GM23338 (cell line): ENCODE measurements around the gene TBCEL. TPM values are rescaled to one million over a fixed set of nuclear protein-coding genes. Genes with fewer than 3 reads are reported as not detected.

Experiments used
- ATAC-seq: fragments of 200-7000 bp; cut with Tn5 transposase; 3 replicates; pipeline ENCODE4 v1.9.1; 2020
- DNase-seq: peaks from one replicate; pipeline ENCODE4 v3.0.0-alpha.2; 2015; ENCODE audit warnings: low spot score
- H2AFZ ChIP-seq: fragments of 200-600 bp; sonication (generic); 2 replicates; pipeline ENCODE4 v1.8.0; 2016; ENCODE audit warnings: antibody characterized with exemption, mild to moderate bottlenecking, moderate library complexity
- H3F3A ChIP-seq: fragments of 200-600 bp; sonication (generic); replicated peaks from 2 replicates; pipeline ENCODE4 v1.8.0; 2017; ENCODE audit warnings: antibody characterized with exemption, mixed run types, low read depth
- H3K27ac ChIP-seq: fragments of 200-600 bp; sonication (generic); 2 replicates; pipeline ENCODE4 v1.6.1; 2016; ENCODE audit warnings: low read depth
- H3K27me3 ChIP-seq: fragments of 200-600 bp; sonication (generic); 2 replicates; pipeline ENCODE4 v1.8.0; 2016; ENCODE audit warnings: mild to moderate bottlenecking, mixed run types, moderate library complexity; ENCODE audit not compliant: insufficient read depth
- H3K36me3 ChIP-seq: fragments of 200-600 bp; sonication (generic); 2 replicates; pipeline ENCODE4 v1.8.0; 2016; ENCODE audit warnings: mild to moderate bottlenecking; ENCODE audit not compliant: insufficient read depth
- H3K4me1 ChIP-seq: fragments of 200-600 bp; sonication (generic); 2 replicates; pipeline ENCODE4 v1.8.0; 2016; ENCODE audit warnings: mild to moderate bottlenecking, moderate library complexity; ENCODE audit not compliant: insufficient read depth
- H3K4me2 ChIP-seq: fragments of 200-600 bp; sonication (generic); 2 replicates; pipeline ENCODE4 v1.7.1; 2017; ENCODE audit warnings: mixed run types
- H3K4me3 ChIP-seq: fragments of 200-600 bp; sonication (generic); 2 replicates; pipeline ENCODE4 v1.6.1; 2016; ENCODE audit warnings: mixed run types
- H3K79me2 ChIP-seq: fragments of 200-600 bp; sonication (generic); replicated peaks from 2 replicates; pipeline ENCODE4 v1.8.0; 2017; ENCODE audit warnings: mild to moderate bottlenecking; ENCODE audit not compliant: insufficient read depth
- H3K9me2 ChIP-seq: fragments of 200-600 bp; sonication (generic); 2 replicates; pipeline ENCODE4 v1.8.0; 2017; ENCODE audit not compliant: insufficient read depth
- H4K20me1 ChIP-seq: fragments of 200-600 bp; sonication (generic); replicated peaks from 2 replicates; pipeline ENCODE4 v1.8.0; 2017; ENCODE audit warnings: mild to moderate bottlenecking; ENCODE audit not compliant: insufficient read depth
- H3K27ac Mint-ChIP-seq: 2 replicates; pipeline ENCODE4 v1.8.0; 2020; ENCODE audit warnings: inconsistent platforms, mild to moderate bottlenecking, moderate library complexity, mixed read lengths
- H3K27me3 Mint-ChIP-seq: 3 replicates; pipeline ENCODE4 v1.8.0; 2022; ENCODE audit warnings: low read depth, mild to moderate bottlenecking, moderate library complexity, mixed read lengths, inconsistent platforms; ENCODE audit not compliant: insufficient read depth, poor library complexity
- H3K36me3 Mint-ChIP-seq: 3 replicates; pipeline ENCODE4 v1.8.0; 2021; ENCODE audit warnings: low read depth, mild to moderate bottlenecking, inconsistent platforms, moderate library complexity, mixed read lengths
- H3K4me1 Mint-ChIP-seq: 3 replicates; pipeline ENCODE4 v1.8.0; 2020; ENCODE audit warnings: mild to moderate bottlenecking, inconsistent platforms, mixed read lengths
- H3K4me3 Mint-ChIP-seq: 3 replicates; pipeline ENCODE4 v1.8.0; 2021; ENCODE audit warnings: moderate library complexity, mild to moderate bottlenecking, inconsistent platforms, mixed read lengths
- H3K9me3 Mint-ChIP-seq: 3 replicates; pipeline ENCODE4 v1.8.0; 2020; ENCODE audit warnings: moderate library complexity, mild to moderate bottlenecking, inconsistent platforms, mixed read lengths
- CTCF ChIP-seq, 2 experiments: fragments of 200-600 bp in 1 of 2; sonication (generic) in 1 of 2; conservative IDR thresholded peaks; 2 replicates each; pipeline versions ENCODE4 v1.5.1 to v1.6.1; 2016 to 2017; ENCODE audit warnings: antibody characterized with exemption in 2 of 2, low read depth in 2 of 2, mild to moderate bottlenecking in 2 of 2, moderate library complexity in 1 of 2
- EZH2 ChIP-seq: fragments of 200-600 bp; sonication (generic); IDR thresholded peaks from one replicate; pipeline ENCODE4 v1.8.0; 2017; ENCODE audit warnings: antibody characterized with exemption, mild to moderate bottlenecking, low read depth; ENCODE audit not compliant: unreplicated experiment
- EZH2phosphoT487 ChIP-seq: fragments of 200-600 bp; sonication (generic); IDR thresholded peaks from one replicate; pipeline ENCODE4 v1.8.1; 2018; ENCODE audit warnings: antibody characterized with exemption; ENCODE audit not compliant: unreplicated experiment
- NANOG ChIP-seq: IDR thresholded peaks from 2 replicates; pipeline ENCODE4 v1.6.1; 2016; ENCODE audit warnings: antibody characterized with exemption, borderline replicate concordance
- POLR2AphosphoS5 ChIP-seq: IDR thresholded peaks from 2 replicates; pipeline ENCODE4 v1.6.1; 2016; ENCODE audit warnings: antibody characterized with exemption, low read depth
- REST ChIP-seq: IDR thresholded peaks from one replicate; pipeline ENCODE4 v1.6.1; 2018; ENCODE audit warnings: antibody characterized with exemption; ENCODE audit not compliant: unreplicated experiment
- STAT1 ChIP-seq: IDR thresholded peaks from one replicate; pipeline ENCODE4 v1.6.1; 2016; ENCODE audit warnings: antibody characterized with exemption; ENCODE audit not compliant: unreplicated experiment
- ZNF462 ChIP-seq: fragments of 250-450 bp; sonication (Bioruptor Pico); IDR thresholded peaks from 2 replicates; pipeline ENCODE4 v1.5.0; 2020; ENCODE audit warnings: mild to moderate bottlenecking, moderate library complexity
- polyA plus RNA-seq: library from polyadenylated mRNA; unstranded; fragments of >200 nt; fragmentation: Nextera tagmentation; extraction: Ambion mirVana; gene quantifications from 2 replicates; pipeline ENCODE4 v1.2.1, GENCODE V29; 2016
- total RNA-seq: library from RNA; depleted of rRNA; stranded (reverse); fragments of >200 nt; shearing (Covaris generic); gene quantifications from 2 replicates; pipeline ENCODE4 v1.2.3, GENCODE V29; 2014
- TF ChIP-seq, protein P1 (sequence below): IDR thresholded peaks from 2 replicates; pipeline ENCODE4 v1.6.1; 2016; ENCODE audit warnings: antibody characterized with exemption

TBCEL gene
- total and polyA plus RNA-seq, 2 experiments from 2014 or later, result 5.4 to 16.2 TPM

DNA sequence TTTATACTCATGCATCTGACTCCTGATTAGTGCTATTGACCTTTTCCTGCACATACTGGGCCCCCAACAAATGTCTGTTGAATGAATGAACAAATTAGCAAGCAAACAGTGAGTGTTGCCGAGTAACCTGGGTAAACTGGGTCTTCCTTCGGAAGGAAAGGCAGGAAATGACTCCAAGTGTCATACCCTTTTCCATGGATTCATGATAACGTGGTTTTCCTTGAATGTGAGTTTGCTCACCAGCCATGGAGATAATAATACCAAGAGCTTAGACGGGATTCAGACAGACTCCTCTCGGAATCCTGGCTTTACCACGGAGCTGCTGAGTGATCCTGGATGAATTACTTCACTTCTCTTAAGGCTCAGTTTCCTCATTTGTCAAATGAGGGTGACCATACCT is 93.9 kb downstream of the TBCEL start (continued):
- TF ChIP-seq CTCF (conservative IDR thresholded peaks at IDR 0.05; ENCODE audit: low read depth in 2 of 2) (no peak), EZH2phosphoT487 (no peak), EZH2 (no peak), REST (no peak), NANOG (no peak)
- TF ChIP-seq, protein P1, sequence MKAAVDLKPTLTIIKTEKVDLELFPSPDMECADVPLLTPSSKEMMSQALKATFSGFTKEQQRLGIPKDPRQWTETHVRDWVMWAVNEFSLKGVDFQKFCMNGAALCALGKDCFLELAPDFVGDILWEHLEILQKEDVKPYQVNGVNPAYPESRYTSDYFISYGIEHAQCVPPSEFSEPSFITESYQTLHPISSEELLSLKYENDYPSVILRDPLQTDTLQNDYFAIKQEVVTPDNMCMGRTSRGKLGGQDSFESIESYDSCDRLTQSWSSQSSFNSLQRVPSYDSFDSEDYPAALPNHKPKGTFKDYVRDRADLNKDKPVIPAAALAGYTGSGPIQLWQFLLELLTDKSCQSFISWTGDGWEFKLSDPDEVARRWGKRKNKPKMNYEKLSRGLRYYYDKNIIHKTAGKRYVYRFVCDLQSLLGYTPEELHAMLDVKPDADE, result no peak

GRCh38 chr11:121119440-121119839 is 95.5 kb downstream of the TBCEL start:
- Mint-ChIP-seq H3K4me3 (no peak overlapping the region), H3K36me3 (peaks cover 27% of the 10 kb centered on the region; the same call in 2 of the 3 replicates), H3K27me3 (peaks cover 2% of the 10 kb centered on the region), H3K27ac (no peak overlapping the region), H3K9me3 (peaks cover 31% of the 10 kb centered on the region), H3K4me1 (peaks cover 8% of the 10 kb centered on the region; the same call in 1 of the 3 replicates)
- no peak for ATAC-seq
- Histone ChIP-seq H2AFZ (no peak overlapping the region), H3K4me1 (no peaks in the 10 kb centered on the region; the same call in 1 of the 2 replicates), H3K79me2 (no peaks in the 10 kb centered on the region), H3K9me2 (no peaks in the 10 kb centered on the region), H4K20me1 (no peaks in the 10 kb centered on the region), H3K27ac (no peak overlapping the region), H3K36me3 (no peaks in the 10 kb centered on the region), H3K4me3 (no peak overlapping the region), H3F3A (no peaks in the 10 kb centered on the region), H3K4me2 (no peak overlapping the region), H3K27me3 (no peaks in the 10 kb centered on the region)
- no peak for DNase-seq
- TF ChIP-seq POLR2AphosphoS5 (no peak), CTCF (conservative IDR thresholded peaks at IDR 0.05; ENCODE audit: low read depth in 2 of 2) (peak in 1 of 2 experiments; percentile 28; a peak in 1 of 4 replicates), ZNF462 (no peak), STAT1 (no peak)
